ENCODE data around the gene E2F4. TPM values are rescaled to one million over a fixed set of nuclear protein-coding genes. Genes with fewer than 3 reads are reported as not detected.

Gene E2F4
- total and polyA plus RNA-seq, 3 experiments from 2014 or later, result 86.0 to 139 (median 137) TPM

- ChIA-PET CTCF (interaction anchor here (1.0 to 2.4 kb wide), 9 partner anchors 10 to 706 kb away, joined by 3 to 12 read pairs (median 5); no protein-coding TSS in a partner anchor), POLR2A (interaction anchor here (1.2 to 3.1 kb wide), 4 partner anchors 10 to 199 kb away, joined by 4 to 15 read pairs (median 10); partner anchors contain the start of gene FHOD1)
- Mint-ChIP-seq H3K9me3 (no peaks in the 10 kb centered on the region), H3K27me3 (peaks cover 0 to 2% of the 10 kb centered on the region in 2 donors), H3K4me3 (peak overlapping the region; percentile 98 to 100 (median 99)), H3K4me1 (peaks cover 39 to 60% (median 50%) of the 10 kb centered on the region in 3 donors), H3K36me3 (peaks cover 0 to 55% (median 8%) of the 10 kb centered on the region in 3 donors), H3K27ac (peak overlapping the region; percentile 93 to 99 (median 98))
- DNase-seq, result no peak
- H3K36me3 ChIP-seq (ENCODE audit: insufficient read depth, low read length), result peaks cover 29% of the 10 kb centered on the region
- H3K27ac ChIP-seq (ENCODE audit: low read depth, low read length), result peak overlapping the region; percentile 94
- peak overlapping the region; percentile 99 for H3K4me3 ChIP-seq (ENCODE audit: low read length)
- no peaks in the 10 kb centered on the region for H3K27me3 ChIP-seq (ENCODE audit: insufficient read depth, low read length, poor library complexity, severe bottlenecking)
- H3K9me3 ChIP-seq (ENCODE audit: low read length), result no peaks in the 10 kb centered on the region
- H3K4me1 ChIP-seq (ENCODE audit: insufficient read depth, low read length), result peaks cover 42% of the 10 kb centered on the region
These were observed 35.6 kb downstream of the E2F4 start for GRCh38 chr16:67227567-67227921.

- CTCF ChIA-PET, result interaction anchor here (0.6 to 2.4 kb wide), 8 partner anchors 9 to 73 kb away, joined by 3 to 12 read pairs (median 6); no protein-coding TSS in a partner anchor
- Mint-ChIP-seq H3K36me3 (peaks cover 0 to 53% (median 4%) of the 10 kb centered on the region in 3 donors), H3K27ac (peak overlapping the region in 7 of 8 donors; percentile 93 to 99 (median 98)), H3K27me3 (peaks cover 0 to 2% of the 10 kb centered on the region in 2 donors), H3K4me1 (peaks cover 39 to 56% (median 50%) of the 10 kb centered on the region in 3 donors), H3K4me3 (peak overlapping the region; percentile 98 to 100 (median 99)), H3K9me3 (no peaks in the 10 kb centered on the region)
- Histone ChIP-seq H3K4me1 (ENCODE audit: insufficient read depth, low read length) (peaks cover 42% of the 10 kb centered on the region), H3K27me3 (ENCODE audit: insufficient read depth, low read length, poor library complexity, severe bottlenecking) (no peaks in the 10 kb centered on the region), H3K27ac (ENCODE audit: low read depth, low read length) (peak overlapping the region; percentile 94), H3K36me3 (ENCODE audit: insufficient read depth, low read length) (peaks cover 29% of the 10 kb centered on the region), H3K4me3 (ENCODE audit: low read length) (peak overlapping the region; percentile 99), H3K9me3 (ENCODE audit: low read length) (no peaks in the 10 kb centered on the region)
- DNase-seq, result no peak
- POLR2A ChIA-PET, result interaction anchor here (2.0 to 3.1 kb wide), 3 partner anchors 9 to 19 kb away, joined by 7 to 15 read pairs (median 14); partner anchors contain the start of gene FHOD1
These were observed 36.3 kb downstream of the E2F4 start for GRCh38 chr16:67228034-67228785.

- H3K4me1 ChIP-seq (ENCODE audit: insufficient read depth, low read length), result peaks cover 36% of the 10 kb centered on the region
- Mint-ChIP-seq H3K36me3 (peaks cover 0 to 57% (median 4%) of the 10 kb centered on the region in 3 donors), H3K27me3 (peaks cover 0 to 2% of the 10 kb centered on the region in 2 donors), H3K4me3 (peak overlapping the region; percentile 11 to 100 (median 99)), H3K9me3 (no peaks in the 10 kb centered on the region), H3K4me1 (peaks cover 37 to 52% (median 44%) of the 10 kb centered on the region in 3 donors), H3K27ac (peak overlapping the region in 3 of 8 donors; percentile 27 to 69 (median 66))
- H3K27ac ChIP-seq (ENCODE audit: low read depth, low read length), result no peak overlapping the region
- H3K9me3 ChIP-seq (ENCODE audit: low read length), result no peaks in the 10 kb centered on the region
- ChIA-PET POLR2A (no interaction called here), CTCF (interaction anchor here (1.9 kb wide), 1 partner anchor 17 kb away, joined by 5 read pairs; no protein-coding TSS in a partner anchor)
- DNase-seq, result no peak
- H3K4me3 ChIP-seq (ENCODE audit: low read length), result no peak overlapping the region
- H3K36me3 ChIP-seq (ENCODE audit: insufficient read depth, low read length), result peaks cover 29% of the 10 kb centered on the region
- H3K27me3 ChIP-seq (ENCODE audit: insufficient read depth, low read length, poor library complexity, severe bottlenecking), result no peaks in the 10 kb centered on the region
These were observed 37.0 kb downstream of the E2F4 start for GRCh38 chr16:67228905-67229304.

GRCh38 chr16:67229906-67230808 lies 38.2 kb downstream of the E2F4 start:
- no peak overlapping the region for H3K4me3 ChIP-seq (ENCODE audit: low read length)
- Mint-ChIP-seq H3K27ac (peak overlapping the region in 2 of 8 donors; percentile 27 to 75), H3K27me3 (peaks cover 0 to 2% of the 10 kb centered on the region in 2 donors), H3K4me1 (peaks cover 29 to 39% (median 31%) of the 10 kb centered on the region in 3 donors), H3K36me3 (peaks cover 0 to 68% (median 4%) of the 10 kb centered on the region in 3 donors), H3K4me3 (peak overlapping the region in 4 of 7 donors; percentile 3 to 48 (median 20)), H3K9me3 (no peaks in the 10 kb centered on the region)
- ChIA-PET CTCF (interaction anchor here (1.8 kb wide), 1 partner anchor 16 kb away, joined by 4 read pairs; no protein-coding TSS in a partner anchor), POLR2A (interaction anchor here (0.6 kb wide), 1 partner anchor 38 kb away, joined by 3 read pairs; no protein-coding TSS in a partner anchor)
- no peak for DNase-seq
- peaks cover 23% of the 10 kb centered on the region for H3K4me1 ChIP-seq (ENCODE audit: insufficient read depth, low read length)
- no peaks in the 10 kb centered on the region for H3K9me3 ChIP-seq (ENCODE audit: low read length)
- H3K36me3 ChIP-seq (ENCODE audit: insufficient read depth, low read length), result peaks cover 29% of the 10 kb centered on the region
- H3K27ac ChIP-seq (ENCODE audit: low read depth, low read length), result no peak overlapping the region
- H3K27me3 ChIP-seq (ENCODE audit: insufficient read depth, low read length, poor library complexity, severe bottlenecking), result no peaks in the 10 kb centered on the region

GRCh38 chr16:67230809-67231660 lies 39.1 kb downstream of the E2F4 start:
- Histone ChIP-seq H3K9me3 (ENCODE audit: low read length) (no peaks in the 10 kb centered on the region), H3K4me1 (ENCODE audit: insufficient read depth, low read length) (peaks cover 18% of the 10 kb centered on the region), H3K27ac (ENCODE audit: low read depth, low read length) (no peak overlapping the region), H3K27me3 (ENCODE audit: insufficient read depth, low read length, poor library complexity, severe bottlenecking) (no peaks in the 10 kb centered on the region), H3K36me3 (ENCODE audit: insufficient read depth, low read length) (peaks cover 36% of the 10 kb centered on the region), H3K4me3 (ENCODE audit: low read length) (no peak overlapping the region)
- peaks cover 24 to 34% (median 24%) of the 10 kb centered on the region in 3 donors for H3K4me1 Mint-ChIP-seq
- peaks cover 0 to 74% (median 5%) of the 10 kb centered on the region in 3 donors for H3K36me3 Mint-ChIP-seq
- CTCF ChIA-PET, result interaction anchor here (1.8 kb wide), 1 partner anchor 15 kb away, joined by 4 read pairs; no protein-coding TSS in a partner anchor
- peaks cover 0 to 3% of the 10 kb centered on the region in 2 donors for H3K27me3 Mint-ChIP-seq
- H3K9me3 Mint-ChIP-seq, result no peaks in the 10 kb centered on the region
- DNase-seq, result no peak
- peak overlapping the region in 2 of 8 donors; percentile 12 to 75 for H3K27ac Mint-ChIP-seq
- POLR2A ChIA-PET, result no interaction called here
- peak overlapping the region in 1 of 7 donors; percentile 16 for H3K4me3 Mint-ChIP-seq

GRCh38 chr16:67233596-67233995 lies 41.6 kb downstream of the E2F4 start:
- POLR2A ChIA-PET, result no interaction called here
- H3K4me3 ChIP-seq (ENCODE audit: low read length), result no peak overlapping the region
- peaks cover 0 to 2% of the 10 kb centered on the region in 2 donors for H3K27me3 Mint-ChIP-seq
- H3K9me3 ChIP-seq (ENCODE audit: low read length), result no peaks in the 10 kb centered on the region
- no peaks in the 10 kb centered on the region for H3K9me3 Mint-ChIP-seq
- H3K4me3 Mint-ChIP-seq, result peak overlapping the region in 1 of 7 donors; percentile 6
- CTCF ChIA-PET, result no interaction called here
- peaks cover 0 to 81% (median 7%) of the 10 kb centered on the region in 3 donors for H3K36me3 Mint-ChIP-seq
- H3K27ac ChIP-seq (ENCODE audit: low read depth, low read length), result no peak overlapping the region
- no peaks in the 10 kb centered on the region for H3K4me1 ChIP-seq (ENCODE audit: insufficient read depth, low read length)
- no peak for DNase-seq
- H3K27me3 ChIP-seq (ENCODE audit: insufficient read depth, low read length, poor library complexity, severe bottlenecking), result no peaks in the 10 kb centered on the region
- H3K4me1 Mint-ChIP-seq, result peaks cover 5 to 13% (median 7%) of the 10 kb centered on the region in 3 donors
- no peak overlapping the region for H3K27ac Mint-ChIP-seq
- peaks cover 34% of the 10 kb centered on the region for H3K36me3 ChIP-seq (ENCODE audit: insufficient read depth, low read length)

GRCh38 chr16:67234180-67234597 lies 42.2 kb downstream of the E2F4 start:
- DNase-seq, result no peak
- Histone ChIP-seq H3K27ac (ENCODE audit: low read depth, low read length) (no peak overlapping the region), H3K4me1 (ENCODE audit: insufficient read depth, low read length) (no peaks in the 10 kb centered on the region), H3K9me3 (ENCODE audit: low read length) (no peaks in the 10 kb centered on the region), H3K27me3 (ENCODE audit: insufficient read depth, low read length, poor library complexity, severe bottlenecking) (no peaks in the 10 kb centered on the region), H3K36me3 (ENCODE audit: insufficient read depth, low read length) (peaks cover 28% of the 10 kb centered on the region), H3K4me3 (ENCODE audit: low read length) (no peak overlapping the region)
- Mint-ChIP-seq H3K9me3 (no peaks in the 10 kb centered on the region), H3K27me3 (peaks cover 0 to 2% of the 10 kb centered on the region in 2 donors), H3K27ac (peak overlapping the region in 2 of 8 donors; percentile 45 to 58), H3K4me1 (peaks cover 5 to 8% (median 7%) of the 10 kb centered on the region in 3 donors), H3K36me3 (peaks cover 0 to 81% (median 7%) of the 10 kb centered on the region in 3 donors), H3K4me3 (no peak overlapping the region)
- POLR2A ChIA-PET, result no interaction called here
- CTCF ChIA-PET, result no interaction called here

Data from CD8-positive, alpha-beta memory T cell (primary cell).